ENCODE data around the gene ADAMTSL2. TPM values are rescaled to one million over a fixed set of nuclear protein-coding genes. Genes with fewer than 3 reads are reported as not detected.

Gene ADAMTSL2
- total and polyA plus RNA-seq, 12 donors = 1.00 to 138 (median 56.8) TPM

DNA sequence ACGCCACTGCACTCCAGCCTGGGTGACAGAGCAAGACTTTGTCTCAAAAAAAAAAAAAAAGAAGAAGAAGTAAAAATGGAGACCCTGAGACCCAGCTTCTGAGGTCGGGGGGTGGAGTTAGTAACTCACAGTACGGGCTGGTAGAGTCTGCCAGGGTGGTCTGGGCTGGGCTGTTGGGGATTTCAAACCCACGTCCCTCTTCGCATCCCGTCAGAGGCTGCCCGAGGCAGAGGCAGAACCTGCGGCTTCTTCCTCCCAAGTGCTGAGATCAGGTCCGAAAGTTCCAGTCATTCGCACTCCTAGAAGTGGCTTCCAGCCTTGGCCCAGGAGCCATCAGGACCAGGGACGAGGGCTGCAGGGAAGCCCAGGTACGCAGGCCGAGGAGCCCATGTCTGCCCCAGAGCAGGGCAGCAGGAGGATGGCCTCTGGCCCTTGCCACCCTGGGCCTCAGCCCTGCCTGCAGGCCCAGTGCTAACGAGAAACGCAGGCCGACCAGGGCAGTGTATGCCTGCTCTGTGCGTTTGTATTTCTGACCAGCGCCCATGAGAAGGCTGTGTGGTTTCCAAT, 45.7 kb upstream of the ADAMTSL2 start:
- TF ChIP-seq POLR2A (IDR thresholded peaks at IDR 0.05) = no peak
- TF ChIP-seq, protein P1, sequence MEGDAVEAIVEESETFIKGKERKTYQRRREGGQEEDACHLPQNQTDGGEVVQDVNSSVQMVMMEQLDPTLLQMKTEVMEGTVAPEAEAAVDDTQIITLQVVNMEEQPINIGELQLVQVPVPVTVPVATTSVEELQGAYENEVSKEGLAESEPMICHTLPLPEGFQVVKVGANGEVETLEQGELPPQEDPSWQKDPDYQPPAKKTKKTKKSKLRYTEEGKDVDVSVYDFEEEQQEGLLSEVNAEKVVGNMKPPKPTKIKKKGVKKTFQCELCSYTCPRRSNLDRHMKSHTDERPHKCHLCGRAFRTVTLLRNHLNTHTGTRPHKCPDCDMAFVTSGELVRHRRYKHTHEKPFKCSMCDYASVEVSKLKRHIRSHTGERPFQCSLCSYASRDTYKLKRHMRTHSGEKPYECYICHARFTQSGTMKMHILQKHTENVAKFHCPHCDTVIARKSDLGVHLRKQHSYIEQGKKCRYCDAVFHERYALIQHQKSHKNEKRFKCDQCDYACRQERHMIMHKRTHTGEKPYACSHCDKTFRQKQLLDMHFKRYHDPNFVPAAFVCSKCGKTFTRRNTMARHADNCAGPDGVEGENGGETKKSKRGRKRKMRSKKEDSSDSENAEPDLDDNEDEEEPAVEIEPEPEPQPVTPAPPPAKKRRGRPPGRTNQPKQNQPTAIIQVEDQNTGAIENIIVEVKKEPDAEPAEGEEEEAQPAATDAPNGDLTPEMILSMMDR (IDR thresholded peaks at IDR 0.05) = no peak
- H3K4me3 ChIP-seq = no peak overlapping the region
- H3K27me3 ChIP-seq = no peaks in the 10 kb centered on the region
- peaks cover 0 to 4% of the 10 kb centered on the region in 2 donors for H3K4me1 ChIP-seq (replicated peaks in 1 of 2)
- intact Hi-C loops (cut with DNase I) = loop anchor here (5.0 to 10.0 kb wide), 5 partner anchors 81 to 464 kb away; partner anchors contain the start of genes SURF1 (in 2 of the 2) and SURF2 (in 2 of the 2)
- DNase-seq = no peak
- H3K9me3 ChIP-seq (replicated peaks in 1 of 3) = no peaks in the 10 kb centered on the region
- H3K27ac ChIP-seq = no peak overlapping the region
- H3K36me3 ChIP-seq (replicated peaks in 1 of 2) = no peaks in the 10 kb centered on the region
- WGBS, 4 donors = 77 to 94% (median 87%) methylated on average over 12 to 18 of the region's 18 CpGs

DNA sequence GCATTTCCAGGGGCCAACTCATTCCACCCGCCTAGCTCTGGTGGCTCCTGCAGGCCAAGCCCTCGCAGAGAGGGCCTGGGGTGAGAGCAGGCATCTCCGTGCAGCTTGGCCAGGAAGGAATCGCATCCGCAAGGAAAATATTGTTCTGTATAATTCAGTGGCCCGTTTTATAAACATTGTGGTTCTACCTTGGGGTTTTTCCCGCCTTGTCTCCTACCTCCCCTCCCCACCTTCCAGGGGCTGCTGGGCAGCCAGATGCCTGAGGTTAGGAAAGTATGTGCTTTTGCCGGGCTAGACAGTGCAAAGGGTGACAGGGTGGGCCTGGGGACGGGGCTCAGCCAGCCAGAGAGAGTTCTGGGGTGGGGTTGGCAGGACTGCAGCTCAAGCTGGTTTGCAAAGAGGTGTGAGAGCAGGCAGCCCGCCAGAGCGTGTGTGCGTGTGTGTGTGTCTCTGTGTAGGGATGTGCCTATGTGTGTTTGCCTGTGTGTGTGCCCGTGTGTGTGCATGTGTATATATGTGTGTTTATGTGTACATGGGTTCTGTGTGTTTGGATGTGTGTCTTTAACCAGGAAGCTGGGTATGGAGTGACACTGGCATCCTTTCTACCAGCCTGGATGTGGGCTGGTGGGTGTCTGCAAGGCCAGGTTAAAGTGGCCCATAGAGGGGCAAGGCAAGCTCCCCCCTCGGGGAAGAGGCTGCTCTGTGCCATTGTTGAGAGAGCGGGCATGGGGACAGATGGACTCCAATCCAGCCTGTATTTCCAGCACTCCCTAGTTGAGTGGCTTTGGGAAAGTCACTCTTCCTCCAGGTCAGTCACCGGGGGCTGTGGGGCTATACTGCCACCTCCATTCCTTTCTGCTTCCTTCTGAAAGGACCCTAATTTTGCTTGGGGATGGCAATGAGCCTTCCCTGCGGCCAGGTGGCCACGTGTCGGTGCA, 45.0 kb upstream of the ADAMTSL2 start:
- no peak for TF ChIP-seq POLR2A (IDR thresholded peaks at IDR 0.05)
- TF ChIP-seq, protein P1 (IDR thresholded peaks at IDR 0.05) = no peak
- intact Hi-C loops (cut with DNase I) = loop anchor here (5.0 to 10.0 kb wide), 5 partner anchors 82 to 465 kb away; partner anchors contain the start of genes SURF1 (in 2 of the 2) and SURF2 (in 2 of the 2)
- no peaks in the 10 kb centered on the region for H3K36me3 ChIP-seq (replicated peaks in 1 of 2)
- H3K27ac ChIP-seq = no peak overlapping the region
- no peaks in the 10 kb centered on the region for H3K27me3 ChIP-seq
- H3K9me3 ChIP-seq (replicated peaks in 1 of 3) = no peaks in the 10 kb centered on the region
- peaks cover 0 to 4% of the 10 kb centered on the region in 2 donors for H3K4me1 ChIP-seq (replicated peaks in 1 of 2)
- WGBS, 4 donors = 80 to 91% (median 85%) methylated on average over 15 to 19 of the region's 19 CpGs
- no peak overlapping the region for H3K4me3 ChIP-seq
- no peak for DNase-seq

DNA sequence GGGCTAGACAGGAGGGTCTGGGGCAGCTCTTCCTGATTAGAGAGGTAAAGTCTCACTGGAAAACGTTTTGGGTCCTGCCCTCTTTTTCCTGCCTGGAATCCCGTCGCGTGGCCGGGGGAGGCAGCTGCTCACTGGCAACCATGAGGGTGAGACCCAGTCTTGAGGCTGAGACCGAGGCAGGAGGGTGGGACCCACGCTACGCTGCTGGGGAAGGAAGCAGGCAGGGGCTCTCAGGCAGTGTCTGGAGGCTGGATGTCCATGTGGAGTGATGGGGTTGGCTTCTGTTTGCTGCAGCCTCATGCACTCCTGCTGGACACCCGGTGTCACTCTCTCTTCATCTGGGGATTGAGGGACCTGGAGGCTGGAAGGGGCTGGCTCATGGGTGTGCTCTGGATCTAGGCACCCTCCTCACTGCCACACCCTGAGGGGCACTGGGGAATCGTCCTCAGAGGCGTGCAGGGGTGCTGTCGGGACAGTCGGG, 44.3 kb upstream of the ADAMTSL2 start:
- intact Hi-C loops (cut with DNase I) = no loop called here
- WGBS, 4 donors = 39 to 69% (median 60%) methylated on average over 4 to 13 of the region's 13 CpGs
- Histone ChIP-seq H3K27me3 (no peaks in the 10 kb centered on the region), H3K27ac (no peak overlapping the region), H3K4me3 (no peak overlapping the region), H3K36me3 (replicated peaks in 1 of 2) (no peaks in the 10 kb centered on the region), H3K4me1 (replicated peaks in 1 of 2) (peaks cover 0 to 4% of the 10 kb centered on the region in 2 donors), H3K9me3 (replicated peaks in 1 of 3) (no peaks in the 10 kb centered on the region)
- DNase-seq = no peak
- no peak for TF ChIP-seq POLR2A (IDR thresholded peaks at IDR 0.05)
- TF ChIP-seq, protein P1 (IDR thresholded peaks at IDR 0.05) = no peak
